ENCODE results near the gene VASP. TPM values are rescaled to one million over a fixed set of nuclear protein-coding genes. Genes with fewer than 3 reads are reported as not detected.

VASP gene
- total and polyA plus RNA-seq, 2 experiments from 2014 or later = 60.3 to 147 TPM

GRCh38 chr19:45567609-45568008 is 60.3 kb downstream of the VASP start:
- DNase-seq (ENCODE audit: low spot score) (no peak), ATAC-seq (no peak)
- TF ChIP-seq EZH2phosphoT487 (IDR thresholded peaks at IDR 0.05; ENCODE audit: unreplicated experiment) (no peak), EZH2 (IDR thresholded peaks at IDR 0.05; ENCODE audit: low read depth, unreplicated experiment) (no peak), NANOG (IDR thresholded peaks at IDR 0.05; ENCODE audit: borderline replicate concordance) (no peak), ETS1 (IDR thresholded peaks at IDR 0.05) (no peak), POLR2AphosphoS5 (IDR thresholded peaks at IDR 0.05; ENCODE audit: low read depth) (no peak), CREB1 (CRISPR knock-in tag; IDR thresholded peaks at IDR 0.05; ENCODE audit: low read depth) (no peak)
- Mint-ChIP-seq H3K9me3 (no peaks in the 10 kb centered on the region), H3K4me3 (no peak overlapping the region), H3K27ac (no peak overlapping the region), H3K4me1 (peaks cover 16% of the 10 kb centered on the region), H3K27me3 (ENCODE audit: insufficient read depth, low read depth, poor library complexity) (peaks cover 2% of the 10 kb centered on the region), H3K36me3 (ENCODE audit: low read depth) (peaks cover 3% of the 10 kb centered on the region; the same call in 1 of the 3 replicates)
- Histone ChIP-seq H3K79me2 (replicated peaks; ENCODE audit: insufficient read depth) (peaks cover 7% of the 10 kb centered on the region), H4K20me1 (replicated peaks; ENCODE audit: insufficient read depth) (0 out of 2 replicates have a peak, but pooled peaks cover 3% of the 10 kb centered on the region), H3F3A (replicated peaks; ENCODE audit: low read depth) (0 out of 2 replicates have a peak, but pooled peaks cover 6% of the 10 kb centered on the region), H3K27me3 (ENCODE audit: insufficient read depth) (no peaks in the 10 kb centered on the region), H3K36me3 (ENCODE audit: insufficient read depth) (no peaks in the 10 kb centered on the region), H3K9me2 (ENCODE audit: insufficient read depth) (no peaks in the 10 kb centered on the region), H3K4me3 (no peak overlapping the region), H3K4me1 (ENCODE audit: insufficient read depth) (peaks cover 9% of the 10 kb centered on the region), H2AFZ (no peak overlapping the region), H3K4me2 (no peak overlapping the region), H3K27ac (ENCODE audit: low read depth) (no peak overlapping the region)

GRCh38 chr19:45568732-45569131 is 61.5 kb downstream of the VASP start:
- Histone ChIP-seq H2AFZ (no peak overlapping the region), H3K4me3 (no peak overlapping the region), H3F3A (replicated peaks; ENCODE audit: low read depth) (0 out of 2 replicates have a peak, but pooled peaks cover 6% of the 10 kb centered on the region), H3K4me1 (ENCODE audit: insufficient read depth) (peaks cover 9% of the 10 kb centered on the region), H4K20me1 (replicated peaks; ENCODE audit: insufficient read depth) (peaks cover 3% of the 10 kb centered on the region; the same call in 1 of the 2 replicates), H3K9me2 (ENCODE audit: insufficient read depth) (no peaks in the 10 kb centered on the region), H3K36me3 (ENCODE audit: insufficient read depth) (no peaks in the 10 kb centered on the region), H3K27ac (ENCODE audit: low read depth) (no peak overlapping the region), H3K4me2 (no peak overlapping the region), H3K27me3 (ENCODE audit: insufficient read depth) (no peaks in the 10 kb centered on the region), H3K79me2 (replicated peaks; ENCODE audit: insufficient read depth) (peaks cover 4% of the 10 kb centered on the region)
- ATAC-seq (no peak), DNase-seq (ENCODE audit: low spot score) (no peak)
- Mint-ChIP-seq H3K27me3 (ENCODE audit: insufficient read depth, low read depth, poor library complexity) (peaks cover 2% of the 10 kb centered on the region), H3K4me1 (peaks cover 16% of the 10 kb centered on the region), H3K27ac (no peak overlapping the region), H3K9me3 (no peaks in the 10 kb centered on the region), H3K4me3 (no peak overlapping the region), H3K36me3 (ENCODE audit: low read depth) (peaks cover 3% of the 10 kb centered on the region; the same call in 1 of the 3 replicates)
- TF ChIP-seq CREB1 (CRISPR knock-in tag; IDR thresholded peaks at IDR 0.05; ENCODE audit: low read depth) (no peak), ZNF462 (CRISPR knock-in tag; IDR thresholded peaks at IDR 0.05) (no peak), ETS1 (IDR thresholded peaks at IDR 0.05) (no peak), EZH2 (IDR thresholded peaks at IDR 0.05; ENCODE audit: low read depth, unreplicated experiment) (no peak), ZNF331 (CRISPR knock-in tag; IDR thresholded peaks at IDR 0.05; ENCODE audit: low read depth) (no peak), REST (IDR thresholded peaks at IDR 0.05; ENCODE audit: unreplicated experiment) (no peak)

Data from GM23338 (cell line).